Mucosa of stomach (tissue), 1 donor: ENCODE measurements around the gene VWA5B1.
"Not testable (repeated sequence)": the region's sequence is repeated elsewhere in the genome, so short reads cannot be mapped to it uniquely, and the experiment has no call there.

Experiments used
- H3K27me3 ChIP-seq: one replicate; pipeline ENCODE4 v1.7.0; 2013; ENCODE audit warnings: mild to moderate bottlenecking, low read length; ENCODE audit not compliant: control insufficient read depth, insufficient read depth
- H3K36me3 ChIP-seq: one replicate; pipeline ENCODE4 v1.7.0; 2013; ENCODE audit warnings: low read length; ENCODE audit not compliant: control insufficient read depth, insufficient read depth
- H3K4me1 ChIP-seq: one replicate; pipeline ENCODE4 v1.7.0; 2013; ENCODE audit warnings: mild to moderate bottlenecking, low read length; ENCODE audit not compliant: control insufficient read depth, insufficient read depth
- H3K4me3 ChIP-seq: one replicate; pipeline ENCODE4 v1.7.0; 2013; ENCODE audit warnings: low read length
- H3K9ac ChIP-seq: one replicate; pipeline ENCODE4 v1.7.0; 2013; ENCODE audit warnings: mild to moderate bottlenecking, low read length, moderate library complexity
- H3K9me3 ChIP-seq: one replicate; pipeline ENCODE4 v1.7.0; 2013; ENCODE audit warnings: mild to moderate bottlenecking, low read length, moderate library complexity; ENCODE audit not compliant: control insufficient read depth
- donor health status: Pancreatic carcinoma.

Gene VWA5B1

DNA sequence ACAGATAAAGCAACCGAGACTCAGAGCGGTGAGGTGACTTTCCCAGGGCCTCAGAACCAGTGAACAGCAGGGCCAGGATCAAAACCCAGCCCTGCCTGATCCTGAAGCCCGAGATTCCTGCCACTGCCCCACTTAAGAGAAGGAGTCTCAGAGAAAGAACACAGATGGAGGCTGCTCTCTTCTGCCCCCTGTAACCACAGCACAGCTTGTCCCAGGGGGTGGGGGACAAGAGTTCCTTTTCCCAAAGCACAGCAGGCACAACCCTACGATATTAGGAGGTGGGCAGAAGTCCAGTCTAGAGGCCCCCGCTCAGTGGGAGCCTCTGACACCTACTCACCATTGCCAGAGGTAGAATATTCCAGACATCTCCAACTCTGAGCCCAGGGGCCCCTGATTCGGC lies 24.0 kb upstream of the VWA5B1 start:
- peaks cover 15% of the 10 kb centered on the region for H3K4me1 ChIP-seq
- peaks cover 10% of the 10 kb centered on the region for H3K27me3 ChIP-seq
- no peaks in the 10 kb centered on the region for H3K36me3 ChIP-seq
- H3K9me3 ChIP-seq: no peaks in the 10 kb centered on the region
- H3K9ac ChIP-seq: no peak overlapping the region
- no peak overlapping the region for H3K4me3 ChIP-seq

DNA sequence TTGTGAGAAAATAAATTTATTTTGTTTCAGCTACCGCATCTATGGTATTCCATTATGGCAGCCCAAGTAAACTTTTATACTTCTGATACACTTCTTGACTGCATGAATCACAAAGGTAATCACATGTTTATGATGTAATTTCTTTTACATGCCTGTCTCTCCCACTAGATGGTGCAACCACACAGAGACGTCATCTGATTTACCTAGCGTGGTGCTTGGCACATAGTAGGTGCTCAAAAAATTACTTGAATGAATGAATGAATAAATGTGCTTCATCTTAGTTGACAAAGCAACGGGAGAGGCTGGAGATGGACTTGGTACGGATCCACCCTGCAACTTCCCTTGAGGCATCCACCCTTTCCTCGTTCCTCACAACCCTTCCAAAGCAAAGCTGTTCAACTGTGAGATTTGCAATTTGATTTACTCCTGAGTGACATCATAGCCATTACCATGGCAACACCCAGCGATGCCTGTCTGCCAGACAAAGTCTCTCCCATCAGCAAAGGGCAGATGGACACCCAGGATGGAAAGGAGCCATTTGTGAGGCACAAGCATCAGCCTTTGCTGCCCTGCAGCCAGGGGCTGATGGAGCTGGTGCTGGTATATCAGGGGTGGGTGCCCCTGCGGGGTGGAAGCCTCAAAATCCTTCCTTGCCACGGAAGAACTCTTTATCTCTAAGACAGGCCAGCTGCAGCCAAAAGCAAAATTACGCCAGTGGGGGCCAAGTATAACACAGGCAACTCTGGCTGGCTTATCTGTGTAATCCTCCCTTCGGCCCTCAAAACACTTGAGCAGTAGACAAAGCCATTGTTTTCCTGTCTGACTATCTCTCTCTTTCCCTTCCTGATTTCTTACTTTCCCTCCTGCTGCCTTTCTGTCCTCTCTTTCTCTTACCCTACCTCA lies 18.9 kb upstream of the VWA5B1 start:
- Histone ChIP-seq H3K4me1 (no peaks in the 10 kb centered on the region), H3K9me3 (no peaks in the 10 kb centered on the region), H3K9ac (no peak overlapping the region), H3K4me3 (no peak overlapping the region), H3K36me3 (no peaks in the 10 kb centered on the region), H3K27me3 (peaks cover 18% of the 10 kb centered on the region)

DNA sequence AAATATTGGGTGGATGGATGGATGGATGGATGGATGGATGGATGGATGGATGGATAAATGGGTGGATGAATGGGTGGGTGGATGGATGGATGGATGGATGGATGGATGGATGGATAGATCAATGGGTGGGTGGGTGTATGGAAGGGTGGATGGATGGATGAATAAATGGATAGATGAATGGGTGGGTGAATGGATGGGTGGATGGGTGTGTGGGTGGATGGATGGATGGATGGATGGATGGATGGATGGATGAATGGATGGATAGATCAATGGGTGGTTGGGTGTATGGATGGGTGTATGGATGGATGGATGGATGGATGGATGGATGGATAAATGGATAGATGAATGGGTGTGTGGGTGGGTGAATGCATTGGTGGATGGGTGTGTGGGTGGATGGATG lies 17.0 kb upstream of the VWA5B1 start:
- H3K4me1 ChIP-seq, H3K36me3 ChIP-seq, H3K4me3 ChIP-seq, H3K9me3 ChIP-seq, H3K9ac ChIP-seq: not testable (repeated sequence)
- peaks cover 18% of the 10 kb centered on the region for H3K27me3 ChIP-seq

GRCh38 chr1:20275319-20275925 lies 15.3 kb upstream of the VWA5B1 start:
- peaks cover 11% of the 10 kb centered on the region for H3K27me3 ChIP-seq
- no peaks in the 10 kb centered on the region for H3K4me1 ChIP-seq
- no peaks in the 10 kb centered on the region for H3K36me3 ChIP-seq
- H3K9me3 ChIP-seq: no peaks in the 10 kb centered on the region
- no peak overlapping the region for H3K9ac ChIP-seq
- H3K4me3 ChIP-seq: no peak overlapping the region

- Histone ChIP-seq H3K9ac (no peak overlapping the region), H3K27me3 (peaks cover 8% of the 10 kb centered on the region), H3K4me1 (no peaks in the 10 kb centered on the region), H3K9me3 (no peaks in the 10 kb centered on the region), H3K4me3 (no peak overlapping the region), H3K36me3 (no peaks in the 10 kb centered on the region)
Observed at GRCh38 chr1:20276485-20277159, 14.1 kb upstream of the VWA5B1 start.

- Histone ChIP-seq H3K4me1 (no peaks in the 10 kb centered on the region), H3K4me3 (no peak overlapping the region), H3K36me3 (no peaks in the 10 kb centered on the region), H3K9ac (no peak overlapping the region), H3K9me3 (no peaks in the 10 kb centered on the region), H3K27me3 (peaks cover 3% of the 10 kb centered on the region)
Observed at GRCh38 chr1:20278692-20279130, 12.0 kb upstream of the VWA5B1 start.

DNA sequence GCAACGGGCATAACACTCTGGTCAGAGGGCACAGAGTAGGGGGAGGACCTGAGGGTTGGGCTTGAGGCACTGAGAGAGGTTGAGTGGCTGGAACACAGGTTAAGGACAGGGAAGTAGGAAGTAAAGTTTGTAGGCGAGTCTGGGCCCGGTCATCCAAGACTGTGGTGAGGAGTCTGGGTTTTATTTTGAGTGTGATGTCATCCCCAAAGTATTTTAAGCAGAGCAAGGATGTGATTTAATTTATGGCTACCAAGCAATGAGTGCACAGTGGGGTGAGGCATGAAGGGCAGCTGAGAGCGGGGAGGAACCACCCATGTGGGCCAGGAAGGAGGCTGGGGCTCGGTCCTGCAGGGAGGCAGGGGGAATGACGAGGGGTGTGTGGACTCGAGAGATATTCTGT lies 11.2 kb upstream of the VWA5B1 start:
- no peak overlapping the region for H3K4me3 ChIP-seq
- no peaks in the 10 kb centered on the region for H3K4me1 ChIP-seq
- no peaks in the 10 kb centered on the region for H3K9me3 ChIP-seq

GRCh38 chr1:20280341-20280740 lies 10.3 kb upstream of the VWA5B1 start:
- Histone ChIP-seq H3K27me3 (peaks cover 3% of the 10 kb centered on the region), H3K9me3 (no peaks in the 10 kb centered on the region), H3K36me3 (no peaks in the 10 kb centered on the region), H3K4me3 (no peak overlapping the region), H3K9ac (no peak overlapping the region), H3K4me1 (no peaks in the 10 kb centered on the region)

More for the DNA sequence above, 11.2 kb upstream of the VWA5B1 start:
- Histone ChIP-seq H3K27me3 (peaks cover 3% of the 10 kb centered on the region), H3K9ac (no peak overlapping the region), H3K36me3 (no peaks in the 10 kb centered on the region)

DNA sequence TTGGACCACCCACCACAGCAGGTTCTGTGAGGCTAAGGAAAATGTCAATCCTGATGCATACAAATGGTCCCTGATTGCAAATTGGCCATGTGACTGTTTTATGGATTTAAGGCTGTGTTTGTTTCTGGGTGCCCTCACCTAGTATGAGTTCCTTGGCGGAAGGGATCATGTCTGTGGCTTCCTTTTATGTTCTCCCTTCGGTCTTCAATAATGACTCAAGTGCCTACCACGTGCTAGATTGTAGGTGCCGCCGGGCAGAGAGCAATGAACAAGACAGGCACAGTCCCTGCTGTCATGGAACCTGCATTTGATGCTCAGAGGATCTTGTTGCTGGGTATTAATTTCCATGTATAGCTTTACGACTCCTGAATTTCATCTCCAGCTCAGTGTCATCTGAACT lies 9.8 kb upstream of the VWA5B1 start:
- Histone ChIP-seq H3K27me3 (peaks cover 3% of the 10 kb centered on the region), H3K9ac (no peak overlapping the region), H3K9me3 (no peaks in the 10 kb centered on the region), H3K4me3 (no peak overlapping the region), H3K4me1 (no peaks in the 10 kb centered on the region), H3K36me3 (no peaks in the 10 kb centered on the region)

DNA sequence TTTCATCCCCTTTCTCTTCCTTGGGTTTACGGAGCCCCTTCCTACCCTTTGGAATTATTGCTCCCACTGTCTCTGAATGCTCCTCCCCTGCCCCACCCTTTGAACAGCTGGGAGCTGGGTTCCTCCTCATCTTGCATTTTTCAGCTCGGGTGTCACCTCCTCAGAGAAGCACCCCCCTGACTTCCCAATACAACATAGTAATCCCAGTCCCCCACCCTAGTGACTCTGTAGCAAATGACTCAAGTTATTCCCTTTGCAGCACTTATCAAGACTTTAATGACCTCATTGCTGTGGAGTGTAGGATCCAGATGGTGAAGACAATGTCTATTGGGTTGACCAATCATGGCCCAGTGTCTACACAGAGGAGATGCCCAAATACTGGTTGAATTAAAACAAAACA lies 8.9 kb upstream of the VWA5B1 start:
- no peaks in the 10 kb centered on the region for H3K36me3 ChIP-seq
- H3K4me1 ChIP-seq: no peaks in the 10 kb centered on the region
- peaks cover 3% of the 10 kb centered on the region for H3K27me3 ChIP-seq
- no peak overlapping the region for H3K4me3 ChIP-seq
- no peak overlapping the region for H3K9ac ChIP-seq
- H3K9me3 ChIP-seq: no peaks in the 10 kb centered on the region

DNA sequence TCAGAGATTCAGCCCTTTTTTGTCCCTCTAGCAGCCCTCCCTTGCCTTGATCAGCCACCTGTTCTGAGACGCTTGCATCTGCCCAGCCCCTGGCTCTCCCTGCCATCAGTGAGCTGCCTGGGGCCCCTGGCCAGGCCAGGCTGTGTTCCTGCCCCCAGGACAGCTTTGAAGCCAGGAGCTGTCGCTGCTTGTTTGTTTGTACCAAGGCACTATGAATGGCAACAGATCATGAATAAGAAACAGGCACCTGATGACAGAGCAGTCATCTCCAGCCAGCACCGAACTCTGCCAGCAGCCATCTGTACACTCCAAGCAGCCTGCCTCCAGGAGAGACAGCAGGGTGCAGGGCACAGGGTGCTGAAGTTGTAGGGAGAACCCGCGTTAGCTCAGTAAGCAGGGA lies 8.1 kb upstream of the VWA5B1 start:
- Histone ChIP-seq H3K4me1 (no peaks in the 10 kb centered on the region), H3K9ac (no peak overlapping the region)

DNA sequence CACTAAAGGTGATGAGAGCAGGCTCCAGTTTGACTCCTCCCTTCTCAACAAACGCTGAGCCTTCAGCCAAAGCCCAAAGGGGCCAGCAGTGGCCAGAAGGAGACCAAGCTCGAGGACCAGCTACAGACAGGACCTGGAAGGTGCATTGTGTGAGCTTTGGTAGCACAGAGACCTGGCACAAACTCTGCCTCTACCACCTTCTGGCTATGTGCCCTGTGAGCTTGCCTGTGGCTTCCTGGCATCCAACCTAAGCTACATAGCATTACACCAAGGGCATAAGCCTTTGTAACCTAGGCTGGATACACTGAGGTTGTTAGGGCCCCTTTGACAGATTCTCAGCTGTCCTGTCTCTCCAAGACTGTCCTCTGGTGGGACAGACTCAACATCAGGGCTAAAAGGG lies 6.6 kb upstream of the VWA5B1 start:
- no peaks in the 10 kb centered on the region for H3K4me1 ChIP-seq
- peaks cover 9% of the 10 kb centered on the region for H3K27me3 ChIP-seq
- H3K36me3 ChIP-seq: no peaks in the 10 kb centered on the region
- H3K9ac ChIP-seq: no peak overlapping the region
- no peak overlapping the region for H3K4me3 ChIP-seq
- no peaks in the 10 kb centered on the region for H3K9me3 ChIP-seq

More for the DNA sequence above, 8.1 kb upstream of the VWA5B1 start:
- Histone ChIP-seq H3K27me3 (peaks cover 3% of the 10 kb centered on the region), H3K9me3 (no peaks in the 10 kb centered on the region), H3K36me3 (no peaks in the 10 kb centered on the region), H3K4me3 (no peak overlapping the region)
